ENCODE results near the gene SRRD.
"Not testable (repeated sequence)": the region's sequence is repeated elsewhere in the genome, so short reads cannot be mapped to it uniquely, and the experiment has no call there.

SRRD gene

DNA sequence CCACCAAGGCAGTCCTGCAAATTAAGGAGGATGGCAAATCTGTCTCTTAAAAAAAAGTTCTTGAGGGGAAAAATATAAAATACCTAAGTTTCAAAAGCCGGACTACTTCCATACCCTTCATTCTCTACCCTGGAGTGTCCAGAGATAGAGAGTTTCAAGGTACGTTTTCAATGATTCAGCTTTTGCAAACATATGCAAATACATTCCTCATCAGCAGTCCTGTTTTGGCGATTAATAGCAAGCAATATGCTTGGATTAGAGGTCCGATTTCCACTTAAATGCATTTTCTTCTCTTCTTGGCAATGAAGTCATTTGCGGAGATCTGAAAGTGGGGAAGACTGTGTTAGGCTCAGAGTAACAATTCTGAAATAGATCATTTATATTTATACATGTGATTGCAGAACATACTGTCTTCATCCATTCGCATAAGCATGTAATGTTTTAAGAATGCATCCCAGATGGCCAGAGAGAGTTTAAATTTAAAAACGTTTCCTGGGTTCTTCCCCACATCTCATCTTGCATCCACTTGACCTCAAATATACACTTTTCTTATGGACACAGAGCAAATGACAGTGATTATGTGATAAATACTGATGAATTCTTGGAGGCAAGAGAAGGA, 42.4 kb downstream of the SRRD start:
- no peak for DNase-seq

DNA sequence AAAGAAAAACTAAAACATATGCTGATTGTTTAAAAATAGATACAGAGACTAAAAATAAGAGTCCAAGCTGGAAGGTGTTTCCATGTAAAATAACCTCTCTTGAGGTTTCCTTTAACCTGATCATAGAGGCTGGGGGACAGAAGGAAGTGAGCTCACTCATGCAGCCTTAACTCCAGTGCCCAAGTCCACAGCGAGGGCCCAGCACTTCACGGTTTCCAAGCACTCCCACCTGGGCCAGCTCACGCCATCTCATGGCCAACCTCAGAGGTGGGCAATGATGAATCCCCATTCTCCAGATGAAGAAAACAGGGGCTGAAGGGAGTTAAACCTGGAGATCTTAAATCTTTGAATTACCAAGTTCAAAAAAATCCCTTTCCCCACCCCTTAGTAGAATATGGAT, 43.5 kb downstream of the SRRD start:
- DNase-seq = no peak

DNA sequence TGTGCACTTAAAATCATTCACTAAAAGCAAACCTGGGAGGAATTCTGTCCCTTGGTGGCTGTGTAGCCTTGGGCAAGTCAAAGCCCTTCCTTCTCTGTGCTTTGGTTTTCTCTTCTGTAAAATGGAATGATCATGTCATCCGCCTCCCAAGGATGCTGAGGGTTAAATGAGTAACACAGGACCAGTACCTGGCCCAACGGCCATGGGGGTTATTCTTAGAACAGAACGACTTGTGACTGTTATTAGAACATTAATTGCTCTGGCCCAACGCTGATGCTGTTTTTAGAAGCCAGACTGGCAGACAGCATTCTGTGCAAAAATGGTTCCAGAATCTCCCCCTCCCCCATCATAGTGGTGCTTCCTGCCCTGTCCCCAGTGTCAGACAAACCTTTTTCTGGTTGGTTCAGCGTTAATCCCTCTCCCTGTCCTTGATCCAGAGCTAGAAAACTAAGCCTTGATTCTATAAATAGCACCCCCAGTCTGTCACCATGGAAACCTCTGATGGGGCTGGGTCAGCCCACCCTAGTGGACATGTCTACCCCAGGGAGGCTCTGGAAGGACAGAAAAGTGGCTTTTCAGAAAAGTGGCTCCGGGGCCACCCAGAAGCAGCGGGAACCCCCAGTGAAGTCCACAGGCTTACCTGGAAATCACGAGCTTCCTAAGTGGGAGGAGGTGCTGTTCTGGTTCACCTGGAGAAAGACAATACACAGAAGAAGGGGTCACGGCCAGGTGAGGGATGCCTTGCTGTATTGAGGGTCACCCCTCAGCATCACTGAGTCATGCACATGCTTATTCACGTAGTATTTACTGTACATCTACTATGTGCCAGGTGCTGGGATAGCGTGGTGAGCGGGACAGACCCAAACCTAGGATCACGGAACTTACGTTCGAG, 44.1 kb downstream of the SRRD start:
- no peak for DNase-seq

DNA sequence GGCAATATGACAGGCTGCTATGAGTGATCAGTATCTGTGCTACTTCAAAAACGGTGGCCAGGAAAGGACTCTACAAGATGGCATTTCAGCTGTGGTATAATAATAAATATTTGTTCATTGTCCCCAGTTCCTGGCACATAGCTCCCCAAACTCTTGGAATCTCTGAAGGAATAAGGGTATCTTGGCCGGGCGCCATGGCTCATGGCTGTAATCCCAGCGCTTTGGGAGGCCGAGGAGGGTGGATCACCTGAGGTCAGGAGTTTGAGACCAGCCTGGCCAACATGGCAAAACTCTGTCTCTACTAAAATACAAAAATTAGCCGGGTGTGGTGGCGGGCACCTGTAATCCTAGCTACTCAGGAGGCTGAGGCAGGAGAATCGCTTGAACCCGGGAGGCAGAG, 44.8 kb downstream of the SRRD start:
- not testable (repeated sequence) for DNase-seq

DNA sequence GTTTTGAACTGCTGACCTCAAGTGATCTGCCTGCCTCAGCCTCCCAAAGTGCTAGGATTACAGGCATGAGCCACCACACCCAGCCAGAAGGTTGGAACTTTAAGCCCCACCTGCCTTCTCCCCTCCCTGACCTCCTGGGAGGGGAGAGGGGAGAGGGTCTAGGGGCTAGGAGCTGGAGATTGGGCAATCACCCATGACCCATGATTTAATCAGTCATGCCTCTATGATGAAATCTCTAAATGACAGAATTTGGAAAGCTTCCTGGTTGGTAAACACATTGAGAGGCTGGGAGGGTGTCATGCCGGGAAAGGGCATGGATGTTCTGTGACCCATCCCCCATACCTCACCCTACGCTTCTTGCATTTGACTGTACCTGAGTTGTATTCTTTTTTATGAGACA, 45.7 kb downstream of the SRRD start:
- no peak for DNase-seq

DNA sequence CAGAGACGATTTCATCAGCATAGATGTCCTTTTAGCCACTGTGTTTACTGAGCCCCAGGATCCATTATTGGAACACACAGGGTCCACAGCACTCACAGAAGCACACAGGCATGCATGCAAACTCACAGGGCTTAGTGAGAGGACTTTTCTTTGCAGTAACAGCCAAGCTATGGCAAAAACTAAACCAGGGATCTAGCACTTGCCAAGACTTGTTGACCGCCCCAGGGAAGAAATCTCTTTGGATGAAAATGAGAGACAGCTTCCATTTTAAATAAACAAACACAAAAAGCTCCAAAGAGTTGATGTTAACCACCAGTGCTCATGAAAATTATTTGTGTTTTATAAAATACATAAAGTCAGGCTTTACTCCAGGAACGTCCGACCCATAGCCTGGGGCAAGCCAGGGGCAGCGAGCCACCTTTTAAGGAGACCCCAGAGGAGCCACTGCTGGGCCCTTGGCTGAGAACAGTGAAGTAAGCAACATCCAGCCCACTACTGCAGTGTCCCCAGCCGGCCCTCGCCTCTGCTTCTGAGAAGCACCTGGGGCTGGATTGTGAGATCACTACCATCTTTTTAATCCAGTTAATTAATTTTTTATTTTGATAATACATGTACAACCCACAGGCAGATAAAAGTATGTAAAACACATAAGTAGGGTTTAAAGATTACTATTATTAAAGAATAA, 50.6 kb downstream of the SRRD start:
- no peak for DNase-seq

DNA sequence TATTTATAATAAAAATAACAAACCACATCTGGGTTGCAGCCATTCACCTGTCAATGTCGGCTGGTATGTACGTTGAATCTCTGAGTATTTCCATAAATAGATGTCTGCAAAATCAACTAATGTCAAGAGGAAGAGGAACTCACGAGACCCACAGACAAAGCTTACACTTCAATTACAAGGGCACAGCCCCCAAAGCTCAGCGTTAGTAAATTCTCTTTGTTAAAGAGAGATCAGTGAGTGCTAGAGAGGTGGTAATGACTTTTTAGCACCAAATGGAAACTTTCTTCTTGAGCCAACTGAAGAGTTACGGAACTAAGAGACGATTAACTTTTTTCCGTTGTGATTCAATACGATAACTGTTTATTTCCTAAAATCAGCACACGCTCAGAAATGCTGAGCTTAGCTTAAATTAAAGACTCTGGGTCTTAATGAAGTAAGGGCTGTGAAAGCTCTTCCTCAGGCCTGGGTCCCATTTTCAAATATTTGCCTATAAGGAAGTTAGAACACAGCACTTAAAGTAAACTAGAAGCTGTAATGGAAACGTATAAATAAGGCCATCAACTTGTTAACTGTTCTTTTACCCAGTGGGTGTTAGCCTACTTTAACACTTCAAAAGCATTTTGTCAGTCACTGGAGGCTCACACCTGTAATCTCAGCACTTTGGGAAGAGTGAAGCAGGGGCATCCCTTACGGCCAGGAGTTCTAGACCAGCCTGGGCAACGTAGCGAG, 51.4 kb downstream of the SRRD start:
- no peak for DNase-seq

DNA sequence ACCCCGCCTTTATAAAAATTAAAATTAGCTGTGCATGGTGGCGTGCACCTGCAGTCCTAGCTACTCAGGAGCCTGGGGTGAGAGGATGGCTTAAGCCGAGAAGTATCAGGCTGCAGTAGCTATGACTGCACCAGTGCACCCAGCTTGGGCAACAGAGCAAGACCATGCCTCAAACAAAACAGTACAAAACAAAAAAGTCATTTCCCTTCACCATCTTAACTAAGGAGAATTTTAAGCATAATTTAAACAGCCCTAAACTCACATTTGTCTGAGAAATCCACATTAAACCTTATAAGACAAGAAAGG, 51.9 kb downstream of the SRRD start:
- DNase-seq = no peak

DNA sequence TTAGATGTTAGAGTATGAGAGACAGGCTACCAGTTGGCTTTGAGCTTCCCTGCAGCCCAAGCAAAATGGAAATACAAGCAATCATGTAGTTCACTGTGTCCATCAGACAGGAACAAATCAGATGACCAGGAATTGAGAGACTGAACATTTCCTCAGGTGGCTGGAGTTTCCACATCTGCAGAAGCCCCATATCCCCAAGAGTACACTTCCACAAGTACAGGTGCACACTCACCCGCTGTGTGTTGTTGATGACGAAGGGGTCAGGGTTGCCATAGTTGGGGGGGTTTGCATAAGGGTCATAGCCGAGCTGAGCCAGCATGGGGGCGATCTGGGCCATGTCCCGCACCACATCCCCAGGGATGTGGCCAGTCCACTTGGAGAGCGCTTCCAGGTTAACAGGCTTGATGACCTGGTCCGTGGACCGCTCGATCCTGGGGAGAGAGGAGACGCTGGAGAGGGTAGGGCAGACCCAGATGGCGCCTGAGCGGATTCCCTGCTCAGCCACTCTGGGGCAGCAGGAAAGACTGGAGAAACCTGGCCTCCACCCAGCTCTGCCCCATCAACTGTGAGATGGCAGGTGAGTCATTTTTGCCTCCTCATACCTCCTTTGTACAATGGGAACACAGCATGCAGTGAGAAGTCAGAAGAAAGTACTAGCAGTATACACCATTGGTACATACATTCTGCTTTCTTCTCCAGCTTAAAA, 52.5 kb downstream of the SRRD start:
- DNase-seq = no peak

DNA sequence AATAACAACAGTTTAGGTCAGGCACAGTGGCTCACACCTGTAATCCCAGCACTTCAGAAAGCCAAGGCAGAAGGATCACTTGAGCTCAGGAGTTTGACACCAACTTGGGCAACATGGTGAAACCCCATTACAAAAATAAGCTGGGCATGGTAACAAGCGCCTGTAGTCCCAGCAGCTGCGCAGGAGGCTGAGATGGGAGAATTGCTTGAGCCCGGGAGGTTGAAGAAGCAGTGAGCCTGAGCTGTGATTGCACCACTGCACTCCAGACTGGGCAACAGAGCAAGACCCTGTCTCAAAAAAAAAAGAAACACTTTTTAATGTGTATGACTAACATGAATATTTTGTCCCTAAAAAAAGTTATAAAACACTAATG, 53.1 kb downstream of the SRRD start:
- no peak for DNase-seq

DNA sequence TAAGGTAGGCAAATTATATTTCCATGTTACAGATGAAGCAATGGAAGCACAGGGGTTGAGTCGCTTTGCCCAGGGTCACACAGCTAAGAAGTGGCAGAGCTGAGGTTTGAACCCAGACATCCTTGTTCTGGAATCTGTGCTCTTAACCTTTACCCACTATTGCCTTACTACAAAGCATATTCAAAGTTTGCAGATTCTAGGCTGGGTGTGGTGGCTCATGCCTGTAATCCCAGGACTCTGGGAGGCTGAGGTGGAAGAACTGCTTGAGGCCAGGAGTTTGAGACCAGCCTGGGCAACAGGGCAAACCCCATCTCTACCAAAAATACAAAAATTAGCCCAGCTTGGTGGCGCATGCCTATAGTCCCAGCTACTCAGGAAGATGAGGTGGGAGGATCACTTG, 56.4 kb downstream of the SRRD start:
- no peak for DNase-seq

DNA sequence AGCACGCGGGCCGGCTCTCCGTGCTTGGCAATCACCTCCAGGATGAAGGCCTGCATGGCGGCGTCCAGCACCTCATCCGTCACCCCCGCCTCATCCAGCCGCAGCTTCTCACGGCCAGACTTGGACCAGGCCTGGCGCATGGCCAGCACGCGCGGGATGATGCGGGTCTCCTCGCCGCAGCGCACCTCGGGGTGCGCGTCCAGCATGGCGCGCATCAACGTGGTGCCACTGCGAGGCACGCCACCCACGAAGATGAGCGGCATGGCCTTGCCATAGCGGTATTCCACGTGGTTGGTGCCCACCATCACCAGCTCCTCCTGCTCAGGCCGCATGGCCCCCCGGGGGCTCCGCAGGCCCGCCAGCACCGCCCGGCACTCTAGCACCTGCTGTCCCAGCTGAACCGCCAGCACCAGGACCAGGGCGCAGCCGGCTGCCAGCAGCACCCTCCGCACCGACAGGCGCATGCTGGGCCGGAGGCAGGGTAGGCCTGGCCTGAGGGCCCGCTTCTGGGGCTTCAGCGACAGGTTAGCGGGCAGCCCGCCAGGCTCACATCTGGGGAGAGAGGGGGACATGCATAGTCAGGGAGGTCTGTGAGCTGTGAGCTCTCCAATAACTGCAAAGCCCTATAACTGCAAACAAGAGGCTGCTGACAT, 57.6 kb downstream of the SRRD start:
- no peak for DNase-seq

DNA sequence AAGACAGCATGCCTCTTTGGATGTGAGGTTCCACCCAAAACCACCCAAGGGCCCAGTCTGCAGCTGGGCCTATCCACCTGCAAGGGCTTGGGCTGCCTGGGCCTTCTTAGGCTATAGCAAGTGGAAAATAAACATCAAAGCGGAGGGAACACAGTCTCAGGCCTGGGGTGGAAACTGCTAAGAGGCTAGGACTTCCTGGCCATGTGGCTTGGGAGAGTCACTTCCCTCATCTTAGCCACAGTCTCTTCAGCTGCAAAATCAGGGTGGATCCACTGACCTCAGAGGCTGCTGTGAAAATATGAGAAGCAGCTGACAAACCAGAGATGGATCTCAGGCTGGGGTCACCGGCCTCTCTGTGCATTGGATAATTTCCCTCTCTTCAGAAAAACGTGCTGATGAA, 59.2 kb downstream of the SRRD start:
- no peak for DNase-seq
